Glutamatergic neuron (in vitro differentiated cells): ENCODE measurements around the gene SRBD1. TPM values are rescaled to one million over a fixed set of nuclear protein-coding genes. Genes with fewer than 3 reads are reported as not detected.

Experiments used
- DNase-seq: peaks from one replicate; pipeline ENCODE4 v3.0.0; 2022
- H3K27ac Mint-ChIP-seq: one replicate; pipeline ENCODE4 v1.8.0; 2020; ENCODE audit warnings: mild to moderate bottlenecking, mixed read lengths, inconsistent platforms; ENCODE audit not compliant: unreplicated experiment
- H3K27me3 Mint-ChIP-seq: one replicate; pipeline ENCODE4 v1.8.0; 2020; ENCODE audit warnings: mild to moderate bottlenecking, moderate library complexity, mixed read lengths, inconsistent platforms; ENCODE audit not compliant: unreplicated experiment
- H3K36me3 Mint-ChIP-seq: one replicate; pipeline ENCODE4 v1.8.0; 2020; ENCODE audit warnings: mild to moderate bottlenecking, mixed read lengths, inconsistent platforms; ENCODE audit not compliant: unreplicated experiment
- H3K4me1 Mint-ChIP-seq: one replicate; pipeline ENCODE4 v1.8.0; 2020; ENCODE audit warnings: mild to moderate bottlenecking, low read depth, mixed read lengths, inconsistent platforms; ENCODE audit not compliant: unreplicated experiment
- H3K4me3 Mint-ChIP-seq: one replicate; pipeline ENCODE4 v1.8.0; 2020; ENCODE audit warnings: mild to moderate bottlenecking, mixed read lengths, inconsistent platforms; ENCODE audit not compliant: unreplicated experiment
- H3K9me3 Mint-ChIP-seq: one replicate; pipeline ENCODE4 v1.8.0; 2020; ENCODE audit warnings: mild to moderate bottlenecking, moderate library complexity, mixed read lengths, inconsistent platforms; ENCODE audit not compliant: unreplicated experiment
- CTCF ChIP-seq: fragments of 200-600 bp; sonication (generic); IDR thresholded peaks from one replicate; pipeline ENCODE4 v1.5.0; 2021; ENCODE audit not compliant: partially characterized antibody, unreplicated experiment
- total RNA-seq: library from RNA; stranded (reverse); fragmentation: NEBNext Ultra II Directional; extraction: Animal tissue kit (Norgen Biotek cat#: 25700); gene quantifications from one replicate; pipeline ENCODE4 v1.2.1, GENCODE V29; 2021; ENCODE audit not compliant: unreplicated experiment

SRBD1 gene
- total RNA-seq, 1 donor from 2014 or later = 16.1 TPM

GRCh38 chr2:45643543-45644542, 32.8 kb upstream of the SRBD1 start:
- Mint-ChIP-seq H3K27me3 (peaks cover 5% of the 10 kb centered on the region), H3K4me3 (no peak overlapping the region), H3K4me1 (peaks cover 14% of the 10 kb centered on the region), H3K27ac (no peak overlapping the region), H3K9me3 (peaks cover 2% of the 10 kb centered on the region), H3K36me3 (peaks cover 5% of the 10 kb centered on the region)
- TF ChIP-seq CTCF = peak; percentile 99
- DNase-seq = peak; percentile 86

DNA sequence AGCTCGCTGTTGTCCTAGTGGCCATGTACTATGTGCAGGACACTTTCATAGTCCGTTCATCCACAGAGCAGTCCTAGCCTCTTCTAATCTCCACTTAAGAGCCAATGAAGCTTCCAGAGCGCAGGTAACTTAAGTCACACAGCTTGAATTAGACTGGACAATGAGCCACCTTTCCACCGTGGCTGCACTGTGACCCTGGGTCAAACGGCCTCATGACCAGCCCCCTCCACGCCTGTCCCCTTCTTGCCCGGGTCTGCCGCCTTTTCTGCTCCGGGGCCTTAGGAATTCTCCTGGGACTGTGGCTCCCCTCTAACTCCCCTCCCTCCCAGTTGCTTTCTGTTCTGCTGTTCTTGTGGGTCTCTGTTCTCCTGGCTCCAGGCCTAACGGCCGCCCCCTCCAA, 32.0 kb upstream of the SRBD1 start:
- Mint-ChIP-seq H3K27ac (no peak overlapping the region), H3K27me3 (peaks cover 5% of the 10 kb centered on the region), H3K36me3 (peaks cover 5% of the 10 kb centered on the region), H3K9me3 (peaks cover 2% of the 10 kb centered on the region), H3K4me1 (peaks cover 11% of the 10 kb centered on the region), H3K4me3 (no peak overlapping the region)
- no peak for TF ChIP-seq CTCF
- no peak for DNase-seq

DNA sequence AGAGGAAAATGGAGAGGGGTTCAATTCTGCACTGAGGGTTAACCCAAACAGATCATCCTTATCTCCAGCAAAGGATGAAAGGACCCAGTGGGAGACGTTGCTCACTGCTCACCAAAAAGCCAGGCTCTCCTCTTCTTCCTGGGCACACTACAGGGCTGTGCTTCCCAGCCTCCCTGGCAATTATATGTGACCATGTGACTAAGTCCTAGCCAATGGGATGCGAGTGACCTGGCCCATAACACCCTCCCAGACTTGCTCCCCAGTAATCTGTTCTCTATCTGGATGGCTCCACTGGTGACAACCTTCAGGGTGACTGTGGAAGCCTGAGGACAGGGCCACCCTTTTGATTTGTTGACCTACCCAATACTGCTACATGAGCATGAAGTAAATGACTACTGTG, 29.5 kb upstream of the SRBD1 start:
- Mint-ChIP-seq H3K4me1 (peaks cover 3% of the 10 kb centered on the region), H3K27ac (no peak overlapping the region), H3K36me3 (peaks cover 5% of the 10 kb centered on the region), H3K4me3 (no peak overlapping the region), H3K9me3 (peaks cover 2% of the 10 kb centered on the region), H3K27me3 (peaks cover 5% of the 10 kb centered on the region)
- DNase-seq = no peak
- no peak for TF ChIP-seq CTCF

DNA sequence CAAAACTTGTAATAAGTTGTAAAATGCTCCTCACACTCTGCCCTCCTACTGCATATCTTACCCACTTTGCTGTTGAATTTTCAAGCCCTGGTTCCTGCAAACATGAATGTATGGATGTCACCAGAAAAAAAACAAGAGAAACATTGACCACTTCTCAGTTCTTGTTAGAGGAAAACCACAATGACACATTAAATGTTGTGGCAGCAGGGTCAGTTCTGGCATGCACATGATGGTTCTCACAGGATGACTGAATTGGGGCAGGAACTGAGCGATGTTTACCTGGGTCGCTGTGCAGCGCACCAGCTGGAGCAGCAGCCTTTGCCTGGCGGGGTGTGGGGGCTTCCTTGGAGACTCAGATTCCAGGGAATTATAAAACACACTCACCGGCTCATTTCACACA, 26.4 kb upstream of the SRBD1 start:
- H3K4me3 Mint-ChIP-seq = no peak overlapping the region
- DNase-seq = no peak
- H3K4me1 Mint-ChIP-seq = no peaks in the 10 kb centered on the region
- peaks cover 2% of the 10 kb centered on the region for H3K9me3 Mint-ChIP-seq
- no peaks in the 10 kb centered on the region for H3K27me3 Mint-ChIP-seq
- no peak for TF ChIP-seq CTCF
- no peak overlapping the region for H3K27ac Mint-ChIP-seq
- peaks cover 5% of the 10 kb centered on the region for H3K36me3 Mint-ChIP-seq

GRCh38 chr2:45636008-45636407, 24.9 kb upstream of the SRBD1 start:
- H3K9me3 Mint-ChIP-seq = no peaks in the 10 kb centered on the region
- H3K4me3 Mint-ChIP-seq = no peak overlapping the region
- no peaks in the 10 kb centered on the region for H3K4me1 Mint-ChIP-seq
- H3K27me3 Mint-ChIP-seq = no peaks in the 10 kb centered on the region
- no peak overlapping the region for H3K27ac Mint-ChIP-seq
- H3K36me3 Mint-ChIP-seq = peaks cover under 1% of the 10 kb centered on the region
- no peak for TF ChIP-seq CTCF
- DNase-seq = no peak
